Mesothelial cell of epicardium (in vitro differentiated cells): Measurements from ENCODE around the gene HOXA13. TPM values are rescaled to one million over a fixed set of nuclear protein-coding genes. Genes with fewer than 3 reads are reported as not detected.

Source experiments
- DNase-seq, 2 experiments: peaks; one replicate each; pipeline ENCODE4 v3.0.0; 2021; ENCODE audit warnings: low spot score in 2 of 2; ENCODE audit not compliant: unreplicated experiment in 2 of 2
- H3K27ac Mint-ChIP-seq: 2 replicates; pipeline ENCODE4 v1.8.0; 2021; ENCODE audit warnings: mixed read lengths
- H3K27me3 Mint-ChIP-seq: 2 replicates; pipeline ENCODE4 v1.8.0; 2021; ENCODE audit warnings: low read depth, mixed read lengths
- H3K36me3 Mint-ChIP-seq: 2 replicates; pipeline ENCODE4 v1.8.0; 2021; ENCODE audit warnings: mixed read lengths
- H3K4me1 Mint-ChIP-seq: 2 replicates; pipeline ENCODE4 v1.8.0; 2021; ENCODE audit warnings: mixed read lengths
- H3K4me3 Mint-ChIP-seq: 2 replicates; pipeline ENCODE4 v1.8.0; 2021; ENCODE audit warnings: mild to moderate bottlenecking, moderate library complexity, mixed read lengths
- H3K9me3 Mint-ChIP-seq: 2 replicates; pipeline ENCODE4 v1.8.0; 2021; ENCODE audit warnings: mixed read lengths
- total RNA-seq: library from RNA; stranded (reverse); gene quantifications from 3 replicates; pipeline ENCODE4 v1.2.1, GENCODE V29; 2021
- TF ChIP-seq, protein P1 (sequence below): fragments of 200-600 bp; sonication (generic); IDR thresholded peaks from one replicate; pipeline ENCODE4 v1.5.0; 2021; ENCODE audit warnings: antibody characterized with exemption; ENCODE audit not compliant: unreplicated experiment

HOXA13 gene
- total RNA-seq, 1 donor from 2014 or later: 7.7 TPM

DNA sequence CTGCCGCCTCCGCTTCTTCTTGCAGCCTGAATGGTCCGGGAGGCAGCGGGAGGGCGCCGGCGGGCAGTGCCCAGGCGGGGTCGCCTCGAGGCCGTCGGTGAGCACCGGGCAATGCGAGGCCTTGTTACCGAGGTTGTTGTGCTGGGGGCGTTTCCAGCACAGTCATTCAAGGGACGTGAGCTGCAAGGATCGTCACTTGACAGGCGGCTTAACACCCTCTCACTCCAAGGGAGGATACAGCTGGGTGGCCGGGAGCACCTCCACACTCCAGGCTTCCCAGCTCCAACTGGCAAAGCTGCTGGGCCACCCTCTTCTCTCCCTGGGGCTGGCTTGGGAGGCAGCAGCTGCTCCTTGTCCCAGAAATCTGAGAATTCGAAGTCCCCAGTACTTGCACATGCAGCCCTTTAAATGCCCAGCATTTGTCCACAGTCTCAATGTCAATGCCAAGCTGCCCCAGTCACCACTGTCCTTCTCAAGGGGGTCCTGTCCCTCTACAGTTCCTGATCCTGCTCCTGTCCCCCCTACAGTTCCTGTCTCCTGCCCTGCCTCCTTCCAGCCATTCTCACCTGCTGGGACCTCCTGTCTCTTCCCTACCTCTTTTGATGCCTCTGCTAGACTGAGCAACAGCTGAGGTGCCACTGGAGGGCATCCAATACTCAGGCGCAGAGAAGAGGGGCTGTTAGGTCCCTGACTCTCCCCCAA is 10.4 kb downstream of the HOXA13 start:
- Mint-ChIP-seq H3K27ac (peak overlapping the region; percentile 95), H3K36me3 (no peaks in the 10 kb centered on the region), H3K27me3 (peaks cover 98% of the 10 kb centered on the region), H3K9me3 (no peaks in the 10 kb centered on the region), H3K4me3 (peak overlapping the region; percentile 61), H3K4me1 (peaks cover 66% of the 10 kb centered on the region)
- DNase-seq: peak in 1 of 2 experiments; percentile 40
- TF ChIP-seq, protein P1, sequence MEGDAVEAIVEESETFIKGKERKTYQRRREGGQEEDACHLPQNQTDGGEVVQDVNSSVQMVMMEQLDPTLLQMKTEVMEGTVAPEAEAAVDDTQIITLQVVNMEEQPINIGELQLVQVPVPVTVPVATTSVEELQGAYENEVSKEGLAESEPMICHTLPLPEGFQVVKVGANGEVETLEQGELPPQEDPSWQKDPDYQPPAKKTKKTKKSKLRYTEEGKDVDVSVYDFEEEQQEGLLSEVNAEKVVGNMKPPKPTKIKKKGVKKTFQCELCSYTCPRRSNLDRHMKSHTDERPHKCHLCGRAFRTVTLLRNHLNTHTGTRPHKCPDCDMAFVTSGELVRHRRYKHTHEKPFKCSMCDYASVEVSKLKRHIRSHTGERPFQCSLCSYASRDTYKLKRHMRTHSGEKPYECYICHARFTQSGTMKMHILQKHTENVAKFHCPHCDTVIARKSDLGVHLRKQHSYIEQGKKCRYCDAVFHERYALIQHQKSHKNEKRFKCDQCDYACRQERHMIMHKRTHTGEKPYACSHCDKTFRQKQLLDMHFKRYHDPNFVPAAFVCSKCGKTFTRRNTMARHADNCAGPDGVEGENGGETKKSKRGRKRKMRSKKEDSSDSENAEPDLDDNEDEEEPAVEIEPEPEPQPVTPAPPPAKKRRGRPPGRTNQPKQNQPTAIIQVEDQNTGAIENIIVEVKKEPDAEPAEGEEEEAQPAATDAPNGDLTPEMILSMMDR: no peak

DNA sequence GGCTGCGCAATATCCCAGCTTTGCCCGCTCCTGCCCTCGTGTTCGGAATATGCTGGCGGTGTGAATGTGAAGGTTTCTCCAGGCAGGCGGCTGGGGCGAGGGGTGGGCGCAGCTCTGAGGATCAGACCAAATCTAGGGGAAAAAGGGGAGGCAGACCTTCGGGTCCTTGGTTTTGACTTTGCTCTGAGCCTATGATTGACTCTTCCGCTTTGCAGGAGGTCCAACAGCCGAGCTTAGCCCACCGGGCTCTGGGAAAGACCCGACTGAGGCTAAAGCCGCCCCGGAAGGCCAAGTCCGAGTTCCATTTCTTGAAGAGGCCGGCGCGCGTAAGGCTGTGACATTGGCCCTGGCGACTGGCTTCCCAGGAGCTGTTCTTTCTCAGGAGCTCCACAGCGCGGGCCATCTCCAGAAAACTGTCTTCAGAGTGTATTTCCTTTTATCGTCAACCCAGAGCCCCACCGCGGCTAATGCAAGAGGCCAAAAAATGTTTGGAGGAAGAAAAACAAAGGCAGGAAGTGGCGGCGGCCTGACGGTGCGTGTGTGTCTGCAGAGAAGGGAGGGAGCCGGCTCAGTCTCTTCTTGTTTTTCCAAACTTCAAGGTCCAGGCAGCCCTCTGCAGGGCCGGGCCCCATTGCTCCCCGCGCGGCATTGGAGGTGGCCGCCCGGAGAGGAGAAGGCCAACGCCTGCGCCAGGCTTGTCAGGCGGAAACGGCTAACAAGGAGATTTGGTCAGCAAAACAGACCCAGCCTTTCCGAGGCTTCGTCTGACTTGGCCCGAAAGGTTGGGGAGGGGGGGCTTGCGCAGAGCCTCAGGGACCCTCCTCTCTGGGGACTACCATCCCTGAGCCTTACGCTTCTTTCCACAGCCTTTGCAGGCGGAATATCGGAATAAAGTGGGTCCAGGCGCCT is 11.3 kb downstream of the HOXA13 start:
- TF ChIP-seq, protein P1: no peak
- no peaks in the 10 kb centered on the region for H3K9me3 Mint-ChIP-seq
- no peaks in the 10 kb centered on the region for H3K36me3 Mint-ChIP-seq
- H3K4me3 Mint-ChIP-seq: peak overlapping the region; percentile 61
- peaks cover 60% of the 10 kb centered on the region for H3K4me1 Mint-ChIP-seq
- peaks cover 97% of the 10 kb centered on the region for H3K27me3 Mint-ChIP-seq
- peak overlapping the region; percentile 95 for H3K27ac Mint-ChIP-seq
- peak in 1 of 2 experiments; percentile 43 for DNase-seq

DNA sequence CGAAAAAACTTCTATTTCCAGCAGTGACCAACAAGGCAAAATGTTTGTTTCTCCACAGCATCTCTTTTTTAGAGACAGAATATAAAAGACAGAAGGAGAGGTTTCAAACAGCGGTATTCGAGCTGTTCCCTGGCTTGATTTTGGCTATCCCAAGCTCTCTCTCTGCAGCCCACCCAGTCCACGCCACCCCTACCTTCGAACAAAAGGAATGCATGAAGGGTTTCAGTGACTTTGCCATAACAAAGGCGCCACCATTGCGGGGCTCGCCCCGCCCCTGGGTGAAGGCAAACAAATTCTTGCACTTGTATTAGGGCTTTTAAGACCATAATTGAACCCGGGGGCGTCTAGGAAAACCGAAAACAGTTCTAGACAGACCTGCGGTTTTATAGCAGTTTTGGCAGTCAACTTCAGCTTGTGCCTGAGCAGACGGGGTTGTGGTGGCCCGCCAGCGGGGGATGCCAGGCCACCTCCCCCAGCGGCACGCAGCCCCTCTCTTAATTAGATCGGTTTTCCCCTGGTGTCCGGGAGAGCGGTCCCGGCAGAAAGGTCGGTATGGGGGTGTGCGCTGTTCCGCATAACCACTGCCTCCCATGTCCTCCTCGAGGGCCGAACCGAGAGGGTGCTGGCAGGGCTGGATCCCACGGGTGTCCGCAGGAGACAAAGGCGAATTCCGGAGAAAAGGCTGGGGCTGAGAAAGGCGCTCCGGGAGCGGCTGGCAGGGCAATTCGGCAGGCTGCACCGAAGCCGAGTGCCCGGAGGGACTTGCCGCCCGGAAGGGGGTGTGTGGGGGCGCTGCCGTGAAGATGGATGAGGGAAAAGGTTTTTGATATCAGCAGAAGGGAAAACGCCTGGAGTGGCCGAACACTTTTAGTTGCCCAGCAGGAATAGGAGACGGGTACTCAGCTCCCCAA is 12.2 kb downstream of the HOXA13 start:
- Mint-ChIP-seq H3K4me3 (peak overlapping the region; percentile 61), H3K36me3 (no peaks in the 10 kb centered on the region), H3K27me3 (peaks cover 97% of the 10 kb centered on the region), H3K9me3 (no peaks in the 10 kb centered on the region), H3K27ac (peak overlapping the region; percentile 95), H3K4me1 (peaks cover 59% of the 10 kb centered on the region)
- DNase-seq: peak in 1 of 2 experiments; percentile 41
- TF ChIP-seq, protein P1: no peak

DNA sequence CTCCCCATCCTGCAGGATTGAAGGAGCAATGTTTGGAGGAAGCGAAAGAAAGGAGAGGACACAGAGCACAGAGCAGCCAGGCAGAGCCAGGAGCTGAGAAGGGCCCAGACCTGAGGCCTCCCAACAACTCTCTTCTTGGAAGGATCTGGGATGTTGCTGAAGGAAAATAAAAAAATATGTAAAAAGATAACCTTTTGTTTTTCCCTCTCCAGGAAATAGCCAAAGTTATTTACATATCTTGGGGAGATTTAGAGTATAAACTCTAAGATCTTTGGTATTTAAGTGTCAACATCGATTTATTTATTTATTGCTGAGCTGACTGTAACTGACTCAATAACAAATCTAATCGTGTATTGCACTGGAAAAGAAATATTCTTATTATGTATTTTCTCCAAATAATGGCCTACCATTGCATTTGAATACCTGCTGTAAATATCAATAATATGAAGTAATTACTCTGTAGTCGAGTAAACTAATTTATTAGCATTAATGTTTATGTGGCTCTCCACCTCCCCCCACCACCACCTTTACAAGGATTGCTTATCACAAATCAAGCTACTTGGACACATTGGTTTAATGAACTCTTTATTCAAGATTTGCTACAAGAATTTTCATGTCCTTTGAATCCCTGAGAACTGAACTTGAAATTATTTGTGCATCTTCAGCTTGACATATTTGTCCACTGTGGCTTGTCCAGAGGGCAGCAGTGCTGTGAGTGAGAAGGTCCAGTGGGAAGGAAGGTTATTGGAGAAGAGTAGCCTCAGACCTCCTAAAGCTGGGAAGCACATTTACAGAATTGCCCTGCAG is 13.0 kb downstream of the HOXA13 start:
- Mint-ChIP-seq H3K27ac (peak overlapping the region; percentile 95), H3K36me3 (no peaks in the 10 kb centered on the region), H3K4me3 (peak overlapping the region; percentile 73), H3K4me1 (peaks cover 57% of the 10 kb centered on the region), H3K9me3 (no peaks in the 10 kb centered on the region), H3K27me3 (peaks cover 99% of the 10 kb centered on the region)
- no peak for DNase-seq
- TF ChIP-seq, protein P1: no peak
